AG04449 (cell line): Measurements from ENCODE around the gene TAF9.

Experiments used
- CTCF ChIA-PET: fragments of 350-600 bp; formaldehyde crosslinking; extraction: SDS; loops from one replicate; lab custom pipeline; 2021; ENCODE audit warnings: antibody characterized with exemption; lab: Yijun Ruan, JAX
- POLR2A ChIA-PET: fragments of 400-600, 350-600 bp; formaldehyde crosslinking; extraction: SDS; loops from one replicate; lab custom pipeline; 2020; ENCODE audit warnings: antibody characterized with exemption, inconsistent platforms; lab: Yijun Ruan, JAX
- DNase-seq: peaks from one replicate; pipeline ENCODE4 v3.0.0-alpha.2; 2010; ENCODE audit warnings: low read depth, low spot score
- H3K4me3 ChIP-seq: 2 replicates; pipeline ENCODE4 v1.5.1; 2011; ENCODE audit warnings: low read depth, mild to moderate bottlenecking, control low read depth, low read length
- CTCF ChIP-seq: IDR thresholded peaks from one replicate; pipeline ENCODE4 v1.5.1; 2011; ENCODE audit warnings: mild to moderate bottlenecking, moderate library complexity, low read length, control low read depth, inconsistent platforms; ENCODE audit not compliant: insufficient read depth; ENCODE audit errors: missing control alignments

The TAF9 gene

GRCh38 chr5:69369340-69370121 lies at the start of gene TAF9, which contains the start of the genes AK6 and RAD17:
Gene TAF9, minus strand, starts transcription at chr5:69369520. Its CDS starts 3,783 bp downstream, at chr5:69365737.
Gene AK6, minus strand, starts transcription at chr5:69369520. Its CDS starts 30 bp downstream, at chr5:69369490.
Gene RAD17, plus strand, starts transcription at chr5:69369818. Its CDS starts 2,391 bp downstream, at chr5:69372209.
- ChIA-PET CTCF (interaction anchor here (1.1 to 1.5 kb wide), 2 partner anchors 237 to 276 kb away, joined by 3 to 9 read pairs; partner anchors contain the start of gene SLC30A5), POLR2A (interaction anchor here (0.6 to 1.0 kb wide), 3 partner anchors 10 to 135 kb away, joined by 3 read pairs; partner anchors contain the start of gene CDK7)
- DNase-seq = peak; percentile 23
- TF ChIP-seq CTCF = no peak
- H3K4me3 ChIP-seq = peak within 1 kb of the TSS; percentile 90

- TF ChIP-seq CTCF = no peak
- no peak for DNase-seq
- ChIA-PET POLR2A (no interaction called here), CTCF (no interaction called here)
- no peak overlapping the region for H3K4me3 ChIP-seq
These were observed 49.2 kb upstream of the TAF9 start for GRCh38 chr5:69418554-69418953.

GRCh38 chr5:69416699-69417098 lies 47.4 kb upstream of the TAF9 start:
- CTCF ChIA-PET = no interaction called here
- POLR2A ChIA-PET = no interaction called here
- no peak overlapping the region for H3K4me3 ChIP-seq
- no peak for TF ChIP-seq CTCF
- DNase-seq = no peak

GRCh38 chr5:69416180-69416579 lies 46.9 kb upstream of the TAF9 start:
- POLR2A ChIA-PET = no interaction called here
- CTCF ChIA-PET = no interaction called here
- TF ChIP-seq CTCF = no peak
- no peak overlapping the region for H3K4me3 ChIP-seq
- DNase-seq = no peak

GRCh38 chr5:69415584-69415958 lies 46.3 kb upstream of the TAF9 start:
- TF ChIP-seq CTCF = no peak
- DNase-seq = no peak
- CTCF ChIA-PET = no interaction called here
- POLR2A ChIA-PET = no interaction called here
- no peak overlapping the region for H3K4me3 ChIP-seq

- POLR2A ChIA-PET = no interaction called here
- H3K4me3 ChIP-seq = peak within 1 kb of the TSS; percentile 18
- DNase-seq = no peak
These were observed 45.7 kb upstream of the TAF9 start, which contains the start of gene MARVELD2 for GRCh38 chr5:69414885-69415583. Gene MARVELD2, plus strand, starts transcription at chr5:69415116. Its CDS starts 4,270 bp downstream, at chr5:69419386.

More at GRCh38 chr5:69414885-69415583, 45.7 kb upstream of the TAF9 start, which contains the start of gene MARVELD2:
- no peak for TF ChIP-seq CTCF
- CTCF ChIA-PET = no interaction called here
